GM19238 (cell line): ENCODE results near the gene ZDHHC14.
"Not testable (repeated sequence)": the region's sequence is repeated elsewhere in the genome, so short reads cannot be mapped to it uniquely, and the experiment has no call there.

Source experiments
- DNase-seq: peaks from one replicate; pipeline ENCODE4 v3.0.0; 2011; ENCODE audit warnings: low spot score; ENCODE audit not compliant: insufficient read length

The ZDHHC14 gene

GRCh38 chr6:157551041-157551832 lies 170.2 kb downstream of the ZDHHC14 start:
- no peak for DNase-seq

GRCh38 chr6:157552081-157552747 lies 171.2 kb downstream of the ZDHHC14 start:
- DNase-seq, result no peak

- DNase-seq, result no peak
These were observed 172.0 kb downstream of the ZDHHC14 start for GRCh38 chr6:157552820-157553485.

GRCh38 chr6:157554747-157555146 lies 173.8 kb downstream of the ZDHHC14 start:
- no peak for DNase-seq

- DNase-seq, result no peak
These were observed 174.6 kb downstream of the ZDHHC14 start for GRCh38 chr6:157555455-157556143.

- DNase-seq, result no peak
These were observed 175.2 kb downstream of the ZDHHC14 start for GRCh38 chr6:157556144-157556645.

GRCh38 chr6:157556671-157557430 lies 175.9 kb downstream of the ZDHHC14 start:
- DNase-seq, result no peak

GRCh38 chr6:157557559-157557958 lies 176.6 kb downstream of the ZDHHC14 start:
- no peak for DNase-seq

GRCh38 chr6:157558049-157558448 lies 177.1 kb downstream of the ZDHHC14 start:
- no peak for DNase-seq

- DNase-seq, result no peak
These were observed 177.7 kb downstream of the ZDHHC14 start for GRCh38 chr6:157558487-157559200.

GRCh38 chr6:157559201-157559756 lies 178.3 kb downstream of the ZDHHC14 start:
- DNase-seq, result no peak

GRCh38 chr6:157560063-157560462 lies 179.1 kb downstream of the ZDHHC14 start:
- not testable (repeated sequence) for DNase-seq

GRCh38 chr6:157560691-157561413 lies 179.9 kb downstream of the ZDHHC14 start:
- DNase-seq, result no peak

- DNase-seq, result no peak
These were observed 180.4 kb downstream of the ZDHHC14 start for GRCh38 chr6:157561414-157561790.

- DNase-seq, result peak; percentile 42
These were observed 181.2 kb downstream of the ZDHHC14 start for GRCh38 chr6:157561929-157562810.

GRCh38 chr6:157562997-157563396 lies 182.0 kb downstream of the ZDHHC14 start:
- DNase-seq, result no peak

GRCh38 chr6:157563611-157564284 lies 182.8 kb downstream of the ZDHHC14 start:
- DNase-seq, result peak; percentile 72

- no peak for DNase-seq
These were observed 187.7 kb downstream of the ZDHHC14 start for GRCh38 chr6:157568702-157569101.
